ENCODE measurements around the gene JUNB. TPM values are rescaled to one million over a fixed set of nuclear protein-coding genes. Genes with fewer than 3 reads are reported as not detected.

JUNB gene
- total RNA-seq, 1 experiment from 2014 or later, result 6.6 TPM

GRCh38 chr19:12836529-12836863 lies 45.2 kb downstream of the JUNB start:
- ChIA-PET POLR2A (no interaction called here), CTCF (interaction anchor here (0.6 to 1.3 kb wide), 3 partner anchors 8 to 34 kb away, joined by 3 to 5 read pairs (median 5); no protein-coding TSS in a partner anchor)
- Mint-ChIP-seq H3K9me3 (no peaks in the 10 kb centered on the region), H3K4me1 (peaks cover 42% of the 10 kb centered on the region), H3K27ac (peak overlapping the region; percentile 95), H3K36me3 (no peaks in the 10 kb centered on the region), H3K27me3 (ENCODE audit: low read depth) (peaks cover 50% of the 10 kb centered on the region), H3K4me3 (peak overlapping the region; percentile 70)
- DNase-seq (ENCODE audit: low spot score) (no peak), ATAC-seq (no peak)
- no peak for TF ChIP-seq E2F1 (CRISPR knock-in tag; IDR thresholded peaks at IDR 0.05)
- TF ChIP-seq ESRRA (CRISPR knock-in tag; IDR thresholded peaks at IDR 0.05; ENCODE audit: borderline replicate concordance), result no peak
- no peak for TF ChIP-seq ZNF138 (CRISPR knock-in tag; conservative IDR thresholded peaks at IDR 0.05)
- TF ChIP-seq USF2 (CRISPR knock-in tag; IDR thresholded peaks at IDR 0.05), result no peak
- no peak for TF ChIP-seq NFYB (CRISPR knock-in tag; conservative IDR thresholded peaks at IDR 0.05; ENCODE audit: low read depth)
- no peak for TF ChIP-seq ATF1 (CRISPR knock-in tag; IDR thresholded peaks at IDR 0.05)
- TF ChIP-seq RELA (CRISPR knock-in tag; IDR thresholded peaks at IDR 0.05; ENCODE audit: borderline replicate concordance), result no peak
- no peak for TF ChIP-seq CBFB (CRISPR knock-in tag; IDR thresholded peaks at IDR 0.05; ENCODE audit: low read depth)
- TF ChIP-seq ZNF263 (CRISPR knock-in tag; IDR thresholded peaks at IDR 0.05; ENCODE audit: low read depth), result no peak
- TF ChIP-seq NFE2L1 (CRISPR knock-in tag; IDR thresholded peaks at IDR 0.05), result no peak
- TF ChIP-seq, protein P1, sequence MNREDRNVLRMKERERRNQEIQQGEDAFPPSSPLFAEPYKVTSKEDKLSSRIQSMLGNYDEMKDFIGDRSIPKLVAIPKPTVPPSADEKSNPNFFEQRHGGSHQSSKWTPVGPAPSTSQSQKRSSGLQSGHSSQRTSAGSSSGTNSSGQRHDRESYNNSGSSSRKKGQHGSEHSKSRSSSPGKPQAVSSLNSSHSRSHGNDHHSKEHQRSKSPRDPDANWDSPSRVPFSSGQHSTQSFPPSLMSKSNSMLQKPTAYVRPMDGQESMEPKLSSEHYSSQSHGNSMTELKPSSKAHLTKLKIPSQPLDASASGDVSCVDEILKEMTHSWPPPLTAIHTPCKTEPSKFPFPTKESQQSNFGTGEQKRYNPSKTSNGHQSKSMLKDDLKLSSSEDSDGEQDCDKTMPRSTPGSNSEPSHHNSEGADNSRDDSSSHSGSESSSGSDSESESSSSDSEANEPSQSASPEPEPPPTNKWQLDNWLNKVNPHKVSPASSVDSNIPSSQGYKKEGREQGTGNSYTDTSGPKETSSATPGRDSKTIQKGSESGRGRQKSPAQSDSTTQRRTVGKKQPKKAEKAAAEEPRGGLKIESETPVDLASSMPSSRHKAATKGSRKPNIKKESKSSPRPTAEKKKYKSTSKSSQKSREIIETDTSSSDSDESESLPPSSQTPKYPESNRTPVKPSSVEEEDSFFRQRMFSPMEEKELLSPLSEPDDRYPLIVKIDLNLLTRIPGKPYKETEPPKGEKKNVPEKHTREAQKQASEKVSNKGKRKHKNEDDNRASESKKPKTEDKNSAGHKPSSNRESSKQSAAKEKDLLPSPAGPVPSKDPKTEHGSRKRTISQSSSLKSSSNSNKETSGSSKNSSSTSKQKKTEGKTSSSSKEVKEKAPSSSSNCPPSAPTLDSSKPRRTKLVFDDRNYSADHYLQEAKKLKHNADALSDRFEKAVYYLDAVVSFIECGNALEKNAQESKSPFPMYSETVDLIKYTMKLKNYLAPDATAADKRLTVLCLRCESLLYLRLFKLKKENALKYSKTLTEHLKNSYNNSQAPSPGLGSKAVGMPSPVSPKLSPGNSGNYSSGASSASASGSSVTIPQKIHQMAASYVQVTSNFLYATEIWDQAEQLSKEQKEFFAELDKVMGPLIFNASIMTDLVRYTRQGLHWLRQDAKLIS (CRISPR knock-in tag; IDR thresholded peaks at IDR 0.05; ENCODE audit: borderline replicate concordance), result no peak
- no peak for TF ChIP-seq E2F4 (CRISPR knock-in tag; IDR thresholded peaks at IDR 0.05; ENCODE audit: borderline replicate concordance, low read depth)
- no peak for TF ChIP-seq ZNF416 (CRISPR knock-in tag; IDR thresholded peaks at IDR 0.05)
- TF ChIP-seq, protein P2, sequence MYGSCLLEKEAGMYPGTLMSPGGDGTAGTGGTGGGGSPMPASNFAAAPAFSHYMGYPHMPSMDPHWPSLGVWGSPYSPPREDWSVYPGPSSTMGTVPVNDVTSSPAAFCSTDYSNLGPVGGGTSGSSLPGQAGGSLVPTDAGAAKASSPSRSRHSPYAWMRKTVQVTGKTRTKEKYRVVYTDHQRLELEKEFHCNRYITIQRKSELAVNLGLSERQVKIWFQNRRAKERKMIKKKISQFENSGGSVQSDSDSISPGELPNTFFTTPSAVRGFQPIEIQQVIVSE (CRISPR knock-in tag; IDR thresholded peaks at IDR 0.05; ENCODE audit: borderline replicate concordance), result no peak
- TF ChIP-seq ZNF219 (CRISPR knock-in tag; IDR thresholded peaks at IDR 0.05; ENCODE audit: borderline replicate concordance), result no peak
- TF ChIP-seq, protein P3, sequence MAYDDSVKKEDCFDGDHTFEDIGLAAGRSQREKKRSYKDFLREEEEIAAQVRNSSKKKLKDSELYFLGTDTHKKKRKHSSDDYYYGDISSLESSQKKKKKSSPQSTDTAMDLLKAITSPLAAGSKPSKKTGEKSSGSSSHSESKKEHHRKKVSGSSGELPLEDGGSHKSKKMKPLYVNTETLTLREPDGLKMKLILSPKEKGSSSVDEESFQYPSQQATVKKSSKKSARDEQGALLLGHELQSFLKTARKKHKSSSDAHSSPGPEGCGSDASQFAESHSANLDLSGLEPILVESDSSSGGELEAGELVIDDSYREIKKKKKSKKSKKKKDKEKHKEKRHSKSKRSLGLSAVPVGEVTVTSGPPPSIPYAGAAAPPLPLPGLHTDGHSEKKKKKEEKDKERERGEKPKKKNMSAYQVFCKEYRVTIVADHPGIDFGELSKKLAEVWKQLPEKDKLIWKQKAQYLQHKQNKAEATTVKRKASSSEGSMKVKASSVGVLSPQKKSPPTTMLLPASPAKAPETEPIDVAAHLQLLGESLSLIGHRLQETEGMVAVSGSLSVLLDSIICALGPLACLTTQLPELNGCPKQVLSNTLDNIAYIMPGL (CRISPR knock-in tag; IDR thresholded peaks at IDR 0.05), result no peak
- no peak for TF ChIP-seq ZNF232 (CRISPR knock-in tag; IDR thresholded peaks at IDR 0.05)
- no peak for TF ChIP-seq MAX (CRISPR knock-in tag; IDR thresholded peaks at IDR 0.05)
- TF ChIP-seq, protein P4, sequence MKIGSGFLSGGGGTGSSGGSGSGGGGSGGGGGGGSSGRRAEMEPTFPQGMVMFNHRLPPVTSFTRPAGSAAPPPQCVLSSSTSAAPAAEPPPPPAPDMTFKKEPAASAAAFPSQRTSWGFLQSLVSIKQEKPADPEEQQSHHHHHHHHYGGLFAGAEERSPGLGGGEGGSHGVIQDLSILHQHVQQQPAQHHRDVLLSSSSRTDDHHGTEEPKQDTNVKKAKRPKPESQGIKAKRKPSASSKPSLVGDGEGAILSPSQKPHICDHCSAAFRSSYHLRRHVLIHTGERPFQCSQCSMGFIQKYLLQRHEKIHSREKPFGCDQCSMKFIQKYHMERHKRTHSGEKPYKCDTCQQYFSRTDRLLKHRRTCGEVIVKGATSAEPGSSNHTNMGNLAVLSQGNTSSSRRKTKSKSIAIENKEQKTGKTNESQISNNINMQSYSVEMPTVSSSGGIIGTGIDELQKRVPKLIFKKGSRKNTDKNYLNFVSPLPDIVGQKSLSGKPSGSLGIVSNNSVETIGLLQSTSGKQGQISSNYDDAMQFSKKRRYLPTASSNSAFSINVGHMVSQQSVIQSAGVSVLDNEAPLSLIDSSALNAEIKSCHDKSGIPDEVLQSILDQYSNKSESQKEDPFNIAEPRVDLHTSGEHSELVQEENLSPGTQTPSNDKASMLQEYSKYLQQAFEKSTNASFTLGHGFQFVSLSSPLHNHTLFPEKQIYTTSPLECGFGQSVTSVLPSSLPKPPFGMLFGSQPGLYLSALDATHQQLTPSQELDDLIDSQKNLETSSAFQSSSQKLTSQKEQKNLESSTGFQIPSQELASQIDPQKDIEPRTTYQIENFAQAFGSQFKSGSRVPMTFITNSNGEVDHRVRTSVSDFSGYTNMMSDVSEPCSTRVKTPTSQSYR (CRISPR knock-in tag; IDR thresholded peaks at IDR 0.05), result no peak

Data from WTC11 (cell line).